AG08395 (cell line): ENCODE data around the gene C3orf38.
"Not testable (repeated sequence)": the region's sequence is repeated elsewhere in the genome, so short reads cannot be mapped to it uniquely, and the experiment has no call there.

Source experiments
- DNase-seq: peaks from one replicate; pipeline ENCODE4 v3.0.0; 2012; ENCODE audit warnings: mixed read lengths, low spot score

Gene C3orf38

DNA sequence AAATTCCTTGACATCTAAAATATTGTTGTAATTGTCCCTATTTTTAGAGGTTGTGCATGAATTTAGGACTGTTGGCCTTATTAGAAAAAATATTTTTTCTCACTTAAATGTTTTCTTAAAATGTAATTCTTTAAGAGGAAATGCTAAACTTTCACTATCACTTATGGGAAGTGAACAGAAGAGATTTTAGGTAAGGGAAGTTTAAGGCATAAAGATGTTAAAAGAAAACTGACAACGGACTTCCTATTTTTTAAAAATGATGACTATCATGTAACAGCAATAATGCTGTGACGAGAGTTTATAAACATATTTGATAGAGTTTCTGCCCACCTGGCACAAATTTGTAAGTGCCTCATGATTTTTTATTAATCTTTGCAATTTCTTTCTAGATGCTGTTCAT, 3.1 kb downstream of the C3orf38 start:
- DNase-seq = no peak

DNA sequence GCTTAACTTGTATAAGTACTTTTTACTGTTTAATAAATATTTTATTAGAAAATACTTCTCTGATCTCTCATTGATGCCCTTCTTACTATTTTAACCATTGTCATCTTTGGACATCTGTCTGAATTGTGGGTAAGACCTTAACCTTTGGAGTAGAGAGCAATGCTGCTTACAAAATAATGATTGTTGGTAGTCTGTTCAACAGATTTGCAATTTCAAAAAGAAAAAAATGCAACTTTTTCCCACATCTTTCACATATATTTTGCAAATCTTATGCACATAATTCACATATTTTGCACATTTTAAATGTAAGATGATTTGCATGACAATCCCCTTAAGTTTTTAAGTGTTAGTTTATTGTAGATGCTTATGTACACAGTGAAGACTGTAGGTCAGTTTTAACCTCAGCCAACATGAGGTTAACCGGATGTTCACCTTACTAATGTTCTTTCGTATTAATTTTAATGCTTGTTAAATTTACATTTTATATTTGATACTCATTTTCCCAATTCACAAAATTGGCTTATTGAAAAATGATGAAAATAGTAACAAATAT, 16.7 kb downstream of the C3orf38 start:
- DNase-seq = no peak

DNA sequence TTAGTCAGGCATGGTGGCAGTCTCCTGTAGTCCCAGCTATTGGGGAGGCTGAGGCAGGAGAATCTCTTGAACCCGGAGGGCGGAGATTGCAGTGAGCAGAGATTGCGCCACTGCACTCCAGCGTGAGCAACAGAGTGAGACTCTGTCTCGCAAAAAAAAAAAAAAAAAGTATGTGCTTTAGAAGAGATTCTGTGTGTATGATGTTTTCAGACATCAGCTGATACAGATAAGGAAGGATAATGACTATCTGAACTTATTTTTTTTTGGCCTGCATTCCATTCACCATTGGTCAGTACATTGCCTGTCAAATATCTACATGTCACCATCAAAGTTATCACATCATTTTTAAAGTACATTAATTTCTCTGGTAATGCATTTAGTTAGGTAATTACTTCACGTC, 17.4 kb downstream of the C3orf38 start:
- DNase-seq = no peak

DNA sequence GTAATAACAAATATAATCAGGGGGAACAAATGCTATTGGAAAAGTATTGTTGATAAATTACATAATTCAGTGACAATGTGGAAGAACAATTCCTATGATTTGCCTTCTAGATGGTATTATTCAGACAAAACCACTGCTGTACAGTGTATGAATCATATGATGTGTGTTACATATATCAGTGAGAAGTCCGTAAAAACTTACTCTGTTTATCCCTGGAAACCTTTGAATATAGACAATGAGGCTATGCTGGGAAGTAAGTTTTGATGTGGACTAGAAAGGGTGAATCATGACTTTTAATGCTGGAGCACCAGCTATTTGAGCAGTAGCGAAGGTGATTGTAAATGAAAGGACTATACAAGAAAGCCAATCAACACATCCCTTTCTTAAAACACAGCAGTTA, 17.9 kb downstream of the C3orf38 start:
- no peak for DNase-seq

DNA sequence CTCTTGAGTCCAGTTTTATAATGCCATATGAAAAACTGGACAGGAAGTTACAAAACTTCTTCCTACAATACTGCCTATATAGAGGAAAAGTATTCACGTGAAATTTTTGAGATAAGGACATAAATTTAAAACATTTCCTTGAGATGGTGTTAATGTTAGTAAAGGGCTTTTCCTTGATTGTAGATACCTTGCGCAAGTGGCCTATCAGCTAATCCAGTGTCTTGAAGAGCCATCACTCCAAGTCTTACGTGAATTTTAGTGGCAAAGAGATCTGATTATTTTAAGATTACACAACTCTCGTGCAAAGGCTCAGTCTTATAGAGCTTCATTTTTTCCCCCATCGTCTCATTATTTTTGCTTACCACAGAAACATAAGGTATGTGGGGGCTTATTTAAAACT, 18.4 kb downstream of the C3orf38 start:
- no peak for DNase-seq

DNA sequence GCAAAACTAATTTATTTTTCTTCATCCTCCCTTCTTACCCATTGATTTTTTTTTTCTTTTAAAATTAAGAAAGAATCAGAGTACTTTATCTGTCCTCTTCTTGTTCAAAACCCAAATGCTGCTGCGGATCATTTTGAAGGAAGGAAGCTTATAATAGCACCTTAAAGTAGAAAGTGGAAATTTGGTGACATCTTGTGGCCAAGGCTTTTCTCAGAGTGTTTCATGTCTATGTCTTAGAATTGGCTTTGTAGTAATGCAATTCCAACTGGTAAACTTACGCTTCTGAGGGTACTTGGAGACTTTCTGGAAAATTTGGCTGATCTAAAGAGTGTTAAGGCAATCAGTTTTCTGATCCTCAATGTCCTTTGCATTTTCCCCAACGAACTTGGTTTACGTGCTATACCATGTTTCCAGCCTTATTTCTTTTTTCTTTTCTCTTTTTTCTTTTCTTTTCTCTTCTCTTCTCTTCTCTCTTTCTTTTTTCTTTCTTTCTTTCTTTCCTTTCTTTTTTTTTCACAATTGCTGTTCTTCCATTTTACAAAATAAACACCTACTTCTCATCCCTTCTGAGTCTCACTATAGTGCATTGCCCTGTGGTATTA, 30.7 kb downstream of the C3orf38 start:
- peak; percentile 25 for DNase-seq

DNA sequence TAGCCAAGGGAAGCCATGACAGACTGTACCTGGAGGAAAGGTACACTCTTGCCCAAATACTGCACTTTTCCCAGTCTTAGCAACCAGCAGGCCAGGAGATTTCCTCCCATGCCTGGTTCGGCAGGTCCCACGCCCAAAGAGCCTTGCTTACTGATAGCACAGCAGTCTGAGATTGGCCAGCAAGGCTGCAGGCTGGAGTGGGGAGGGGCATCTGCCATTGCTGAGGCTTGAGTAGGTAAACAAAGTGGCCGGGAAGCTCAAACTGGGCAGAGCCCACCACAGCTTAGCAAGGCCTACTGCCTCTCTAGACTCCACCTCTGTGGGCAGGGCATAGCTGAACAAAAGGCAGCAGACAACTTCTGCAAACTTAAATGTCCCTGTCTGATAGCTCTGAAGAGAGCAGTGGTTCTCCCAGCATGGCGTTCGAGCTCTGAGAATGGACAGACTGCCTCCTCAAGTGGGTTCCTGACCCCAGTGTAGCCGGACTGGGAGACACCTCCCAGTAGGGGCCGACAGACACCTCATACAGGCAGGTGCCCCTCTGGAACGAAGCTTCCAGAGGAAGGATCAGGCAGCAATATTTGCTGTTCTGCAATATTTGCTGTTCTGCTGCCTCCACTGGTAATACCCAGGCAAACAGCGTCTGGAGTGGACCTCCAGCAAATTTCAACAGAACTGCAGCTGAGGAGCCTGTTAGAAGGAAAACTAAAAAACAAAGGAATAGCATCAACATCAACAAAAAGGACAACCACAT, 32.6 kb downstream of the C3orf38 start:
- not testable (repeated sequence) for DNase-seq

DNA sequence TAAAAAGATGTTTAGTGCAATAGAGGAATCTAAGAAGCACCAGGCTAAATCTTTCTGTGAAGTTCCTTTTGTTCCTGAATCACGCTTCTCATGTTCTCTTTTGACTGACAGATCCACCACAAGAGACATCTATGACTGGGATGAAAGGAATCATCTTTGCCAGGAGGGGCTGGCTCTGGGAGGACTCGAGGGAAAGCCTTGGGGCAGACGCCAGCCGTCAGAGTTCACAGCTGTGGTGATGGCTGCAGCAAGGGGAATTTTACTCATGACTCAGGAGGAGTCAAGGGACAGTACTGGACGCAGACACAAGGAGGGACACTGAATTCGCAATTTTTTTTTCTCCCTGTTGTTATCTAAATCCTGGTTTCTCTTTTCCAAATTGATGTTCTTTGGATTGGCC, 38.7 kb downstream of the C3orf38 start:
- peak; percentile 20 for DNase-seq

DNA sequence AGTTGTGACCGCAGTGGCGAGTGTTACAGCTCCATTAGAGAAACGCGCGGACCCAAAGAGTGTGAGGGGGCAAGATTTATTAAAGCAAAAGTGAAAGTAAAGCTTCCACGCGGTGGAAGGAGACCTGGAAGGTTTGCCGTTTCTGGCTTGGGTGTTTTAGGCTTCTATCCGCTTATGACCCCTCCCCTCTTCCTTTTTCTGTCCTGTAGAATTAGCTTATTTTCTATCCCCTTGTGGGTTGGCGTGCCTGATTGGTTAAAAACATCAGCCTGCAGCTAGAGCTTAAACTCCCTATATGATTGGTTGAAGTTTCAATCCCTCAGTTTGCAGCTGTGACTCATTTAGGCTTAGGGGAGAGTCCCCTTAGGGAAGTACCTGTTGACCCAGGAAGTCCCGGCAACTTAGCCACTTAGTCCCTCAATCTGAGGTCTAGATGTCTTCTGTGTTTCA, 39.6 kb downstream of the C3orf38 start:
- no peak for DNase-seq

DNA sequence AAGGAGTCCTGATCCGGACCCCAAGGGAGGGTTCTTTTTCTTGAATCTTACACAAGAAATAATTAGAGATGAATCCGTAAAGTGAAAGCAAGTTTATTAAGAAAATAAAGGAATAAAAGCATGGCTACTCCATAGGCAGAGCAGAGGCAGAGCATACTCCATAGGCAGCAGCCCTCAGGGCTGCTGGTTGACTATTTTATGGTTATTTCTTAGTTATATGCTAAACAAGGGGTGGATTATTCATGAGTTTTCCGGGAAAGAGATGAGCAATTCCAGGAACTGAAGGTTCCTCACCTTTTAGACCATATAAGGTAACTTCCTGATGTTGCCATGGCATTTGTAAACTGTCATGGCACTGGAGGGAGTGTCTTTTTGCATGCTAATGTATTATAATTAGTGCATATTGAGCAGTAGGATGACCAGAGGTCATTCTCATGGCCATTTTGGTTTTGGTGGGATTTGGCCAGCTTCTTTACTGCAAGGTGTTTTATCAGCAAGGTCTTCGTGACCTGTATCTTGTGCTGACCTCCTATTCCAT, 42.2 kb downstream of the C3orf38 start:
- no peak for DNase-seq

DNA sequence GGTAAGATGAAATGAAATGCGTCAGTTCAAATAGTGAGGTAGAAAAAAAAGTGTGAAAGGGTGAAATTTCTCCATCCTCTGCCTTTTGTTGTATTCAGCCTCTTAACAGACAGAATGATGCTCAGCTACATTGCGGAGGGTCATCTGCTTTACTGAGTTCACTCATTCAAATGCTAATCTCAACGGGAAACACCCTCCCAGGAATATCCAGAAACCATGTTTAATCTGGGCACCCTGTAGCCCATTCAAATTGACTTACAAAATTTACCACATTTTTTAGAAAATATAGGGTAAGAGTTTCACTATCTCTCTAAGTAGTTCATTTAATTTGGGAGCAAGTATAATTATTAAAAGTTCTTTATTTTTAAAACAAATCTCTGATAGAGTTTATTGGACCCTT, 42.9 kb downstream of the C3orf38 start:
- no peak for DNase-seq

DNA sequence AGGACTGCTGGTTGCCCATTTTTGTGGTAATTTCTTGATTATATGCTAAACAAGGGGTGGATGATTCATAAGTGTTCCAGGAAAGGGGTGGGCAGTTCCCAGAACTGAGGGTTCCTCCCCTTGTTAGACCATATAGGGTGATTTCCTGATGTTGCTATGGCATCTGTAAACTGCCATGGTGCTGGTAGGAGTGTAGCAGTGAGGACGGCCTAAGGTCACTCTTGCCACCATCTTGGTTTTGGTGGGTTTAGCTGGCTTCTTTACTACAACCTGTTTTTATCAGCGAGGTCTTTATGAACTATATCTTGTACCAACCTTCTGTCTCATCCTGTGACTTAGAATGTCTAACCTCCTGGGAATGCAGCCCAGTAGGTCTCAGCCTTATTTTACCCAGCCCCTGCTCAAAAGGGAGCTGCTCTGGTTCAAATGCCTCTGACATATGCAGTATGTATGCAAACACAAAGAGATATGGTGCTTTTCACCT, 46.2 kb downstream of the C3orf38 start:
- DNase-seq = no peak

DNA sequence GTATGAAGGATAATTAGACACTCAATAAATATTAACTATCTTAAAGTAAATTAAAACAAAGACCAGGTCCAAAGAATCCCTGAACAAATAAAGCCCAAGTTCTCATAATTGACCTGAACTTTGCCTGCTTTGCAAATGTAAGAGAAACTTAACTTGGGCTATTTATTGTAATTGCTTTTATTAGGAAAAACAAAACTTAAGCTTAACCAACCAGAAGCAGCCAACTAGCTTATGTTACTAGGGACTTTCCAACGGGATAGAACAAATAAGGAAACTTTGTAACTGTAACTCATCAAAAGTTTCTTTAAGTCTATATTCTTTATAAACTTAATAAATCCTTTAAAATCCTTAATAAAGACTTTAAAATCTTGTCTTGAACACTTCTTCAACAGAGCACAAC, 48.4 kb downstream of the C3orf38 start:
- no peak for DNase-seq

DNA sequence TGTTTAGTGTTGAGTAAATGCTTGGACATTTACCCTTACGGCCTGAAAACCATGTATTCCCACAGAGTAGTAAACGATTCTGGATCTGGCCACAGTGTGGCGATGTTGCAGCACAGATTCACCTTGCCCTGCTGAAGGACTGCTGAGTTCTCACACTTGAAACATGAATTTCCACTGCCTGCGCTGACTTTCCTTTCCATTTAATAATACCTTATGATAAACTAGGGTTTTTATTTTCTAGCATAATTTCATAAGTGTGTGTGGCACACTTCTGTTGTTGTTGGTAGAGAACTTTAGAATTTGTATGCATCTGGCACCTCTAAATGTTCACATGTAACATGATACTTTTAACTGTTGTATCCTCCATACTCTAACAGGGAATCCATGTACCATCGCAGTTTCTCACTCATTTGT, 53.9 kb downstream of the C3orf38 start:
- peak; percentile 70 for DNase-seq
